ENCODE results near the gene GEMIN7. TPM values are rescaled to one million over a fixed set of nuclear protein-coding genes. Genes with fewer than 3 reads are reported as not detected.

Gene GEMIN7
- polyA plus RNA-seq, 1 donor from 2014 or later: 26.5 TPM

DNA sequence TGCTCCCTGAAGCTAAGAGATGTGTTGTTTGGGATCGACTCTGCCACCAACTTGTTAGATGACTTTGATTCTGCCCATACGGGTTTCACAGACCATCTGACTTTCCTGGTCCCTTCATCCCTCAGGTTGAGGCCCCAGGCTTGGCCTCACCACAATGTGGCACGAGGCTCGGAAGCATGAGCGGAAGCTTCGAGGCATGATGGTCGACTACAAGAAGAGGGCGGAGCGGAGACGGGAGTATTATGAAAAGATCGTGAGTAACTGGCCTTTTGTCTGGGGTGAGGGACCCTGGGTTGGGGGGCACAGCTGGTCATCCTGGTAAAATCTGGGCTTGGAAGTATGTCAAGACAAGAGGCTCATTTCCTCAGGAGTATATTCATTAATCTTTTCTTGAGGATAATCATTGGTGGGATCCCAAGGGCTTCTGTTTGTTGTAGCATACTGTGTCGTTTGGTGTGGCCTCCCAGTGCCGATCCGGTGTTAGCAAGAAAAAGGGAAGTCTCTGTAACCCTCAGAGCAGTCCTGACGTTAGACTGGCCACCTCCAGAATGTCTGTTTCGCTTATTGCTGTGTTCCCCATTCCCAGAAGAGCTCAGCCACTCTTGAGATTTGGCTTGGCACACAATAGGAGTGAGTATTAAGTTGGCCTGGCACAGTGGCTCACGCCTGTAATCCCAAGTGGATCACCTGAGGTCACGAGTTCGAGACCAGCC lies 38.8 kb upstream of the GEMIN7 start:
- H3K27me3 ChIP-seq (ENCODE audit: insufficient read depth, low read depth, low read length): no peaks in the 10 kb centered on the region
- H3K9ac ChIP-seq (ENCODE audit: low read length): peak overlapping the region; percentile 90
- peaks cover 26% of the 10 kb centered on the region for H3K79me2 ChIP-seq (replicated peaks; ENCODE audit: insufficient read depth, low read length)

DNA sequence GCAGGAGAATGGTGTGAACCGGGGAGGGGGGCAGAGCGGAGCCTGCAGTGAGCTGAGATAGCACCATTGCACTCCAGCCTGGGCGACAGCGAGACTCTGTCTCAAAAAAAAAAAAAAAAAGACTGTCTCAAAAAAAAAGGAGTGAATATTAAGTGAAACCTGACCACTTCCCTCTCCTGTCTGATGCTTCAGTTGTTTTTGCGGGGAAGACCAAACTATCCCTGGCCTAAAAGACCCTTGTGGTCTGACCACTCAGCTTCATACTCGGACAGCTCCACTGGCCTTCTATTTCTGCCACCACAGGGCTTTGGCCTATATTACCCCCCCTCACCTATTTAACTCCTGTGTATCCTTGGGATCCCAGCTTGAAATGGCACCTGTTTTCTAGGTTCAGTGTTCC lies 37.9 kb upstream of the GEMIN7 start:
- H3K4me3 ChIP-seq (ENCODE audit: low read length): no peak overlapping the region
- no peaks in the 10 kb centered on the region for H3K9me2 ChIP-seq (ENCODE audit: insufficient read depth, low read length)
- H3K27ac ChIP-seq (ENCODE audit: low read length): no peak overlapping the region
- no peak for TF ChIP-seq RAD21 (conservative IDR thresholded peaks at IDR 0.05)
- TF ChIP-seq EZH2 (IDR thresholded peaks at IDR 0.05; ENCODE audit: borderline replicate concordance, insufficient read depth, low read length, poor library complexity, severe bottlenecking): no peak
- TF ChIP-seq, protein P1, sequence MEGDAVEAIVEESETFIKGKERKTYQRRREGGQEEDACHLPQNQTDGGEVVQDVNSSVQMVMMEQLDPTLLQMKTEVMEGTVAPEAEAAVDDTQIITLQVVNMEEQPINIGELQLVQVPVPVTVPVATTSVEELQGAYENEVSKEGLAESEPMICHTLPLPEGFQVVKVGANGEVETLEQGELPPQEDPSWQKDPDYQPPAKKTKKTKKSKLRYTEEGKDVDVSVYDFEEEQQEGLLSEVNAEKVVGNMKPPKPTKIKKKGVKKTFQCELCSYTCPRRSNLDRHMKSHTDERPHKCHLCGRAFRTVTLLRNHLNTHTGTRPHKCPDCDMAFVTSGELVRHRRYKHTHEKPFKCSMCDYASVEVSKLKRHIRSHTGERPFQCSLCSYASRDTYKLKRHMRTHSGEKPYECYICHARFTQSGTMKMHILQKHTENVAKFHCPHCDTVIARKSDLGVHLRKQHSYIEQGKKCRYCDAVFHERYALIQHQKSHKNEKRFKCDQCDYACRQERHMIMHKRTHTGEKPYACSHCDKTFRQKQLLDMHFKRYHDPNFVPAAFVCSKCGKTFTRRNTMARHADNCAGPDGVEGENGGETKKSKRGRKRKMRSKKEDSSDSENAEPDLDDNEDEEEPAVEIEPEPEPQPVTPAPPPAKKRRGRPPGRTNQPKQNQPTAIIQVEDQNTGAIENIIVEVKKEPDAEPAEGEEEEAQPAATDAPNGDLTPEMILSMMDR (IDR thresholded peaks at IDR 0.05; ENCODE audit: poor library complexity, severe bottlenecking): no peak
- no peak for TF ChIP-seq MXI1 (conservative IDR thresholded peaks at IDR 0.05; ENCODE audit: poor library complexity, severe bottlenecking)
- no peak for TF ChIP-seq SMC3 (conservative IDR thresholded peaks at IDR 0.05; ENCODE audit: poor library complexity)
- TF ChIP-seq, protein P2, sequence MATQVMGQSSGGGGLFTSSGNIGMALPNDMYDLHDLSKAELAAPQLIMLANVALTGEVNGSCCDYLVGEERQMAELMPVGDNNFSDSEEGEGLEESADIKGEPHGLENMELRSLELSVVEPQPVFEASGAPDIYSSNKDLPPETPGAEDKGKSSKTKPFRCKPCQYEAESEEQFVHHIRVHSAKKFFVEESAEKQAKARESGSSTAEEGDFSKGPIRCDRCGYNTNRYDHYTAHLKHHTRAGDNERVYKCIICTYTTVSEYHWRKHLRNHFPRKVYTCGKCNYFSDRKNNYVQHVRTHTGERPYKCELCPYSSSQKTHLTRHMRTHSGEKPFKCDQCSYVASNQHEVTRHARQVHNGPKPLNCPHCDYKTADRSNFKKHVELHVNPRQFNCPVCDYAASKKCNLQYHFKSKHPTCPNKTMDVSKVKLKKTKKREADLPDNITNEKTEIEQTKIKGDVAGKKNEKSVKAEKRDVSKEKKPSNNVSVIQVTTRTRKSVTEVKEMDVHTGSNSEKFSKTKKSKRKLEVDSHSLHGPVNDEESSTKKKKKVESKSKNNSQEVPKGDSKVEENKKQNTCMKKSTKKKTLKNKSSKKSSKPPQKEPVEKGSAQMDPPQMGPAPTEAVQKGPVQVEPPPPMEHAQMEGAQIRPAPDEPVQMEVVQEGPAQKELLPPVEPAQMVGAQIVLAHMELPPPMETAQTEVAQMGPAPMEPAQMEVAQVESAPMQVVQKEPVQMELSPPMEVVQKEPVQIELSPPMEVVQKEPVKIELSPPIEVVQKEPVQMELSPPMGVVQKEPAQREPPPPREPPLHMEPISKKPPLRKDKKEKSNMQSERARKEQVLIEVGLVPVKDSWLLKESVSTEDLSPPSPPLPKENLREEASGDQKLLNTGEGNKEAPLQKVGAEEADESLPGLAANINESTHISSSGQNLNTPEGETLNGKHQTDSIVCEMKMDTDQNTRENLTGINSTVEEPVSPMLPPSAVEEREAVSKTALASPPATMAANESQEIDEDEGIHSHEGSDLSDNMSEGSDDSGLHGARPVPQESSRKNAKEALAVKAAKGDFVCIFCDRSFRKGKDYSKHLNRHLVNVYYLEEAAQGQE (IDR thresholded peaks at IDR 0.05; ENCODE audit: borderline replicate concordance): no peak
- no peak for TF ChIP-seq POLR2AphosphoS5 (IDR thresholded peaks at IDR 0.05)
- TF ChIP-seq EP300 (conservative IDR thresholded peaks at IDR 0.05; ENCODE audit: poor library complexity, severe bottlenecking): no peak
- no peak for TF ChIP-seq TAF1 (IDR thresholded peaks at IDR 0.05; ENCODE audit: low read depth)
- H3K9ac ChIP-seq (ENCODE audit: low read length): no peak overlapping the region
- H3K4me2 ChIP-seq (ENCODE audit: low read length): no peak overlapping the region
- H2AFZ ChIP-seq (ENCODE audit: low read depth, low read length): no peak overlapping the region
- H3K36me3 ChIP-seq (ENCODE audit: insufficient read depth, low read length): no peaks in the 10 kb centered on the region
- H3K9me3 ChIP-seq (ENCODE audit: low read length): no peaks in the 10 kb centered on the region
- peaks cover 26% of the 10 kb centered on the region for H3K79me2 ChIP-seq (replicated peaks; ENCODE audit: insufficient read depth, low read length)
- no peaks in the 10 kb centered on the region for H3K27me3 ChIP-seq (ENCODE audit: insufficient read depth, low read depth, low read length)
- no peaks in the 10 kb centered on the region for H3F3A ChIP-seq (ENCODE audit: insufficient read depth, low read length, poor library complexity, severe bottlenecking)
- no peaks in the 10 kb centered on the region for H4K20me1 ChIP-seq (ENCODE audit: insufficient read depth)

More for the DNA sequence above, 38.8 kb upstream of the GEMIN7 start:
- no peak for TF ChIP-seq RAD21 (conservative IDR thresholded peaks at IDR 0.05)
- no peak for TF ChIP-seq TAF1 (IDR thresholded peaks at IDR 0.05; ENCODE audit: low read depth)
- no peak for TF ChIP-seq MXI1 (conservative IDR thresholded peaks at IDR 0.05; ENCODE audit: poor library complexity, severe bottlenecking)
- Histone ChIP-seq H4K20me1 (ENCODE audit: insufficient read depth) (no peaks in the 10 kb centered on the region), H3K27ac (ENCODE audit: low read length) (no peak overlapping the region), H3K9me3 (ENCODE audit: low read length) (no peaks in the 10 kb centered on the region), H3K9me2 (ENCODE audit: insufficient read depth, low read length) (no peaks in the 10 kb centered on the region), H3K4me2 (ENCODE audit: low read length) (peak overlapping the region; percentile 71), H3F3A (ENCODE audit: insufficient read depth, low read length, poor library complexity, severe bottlenecking) (no peaks in the 10 kb centered on the region), H3K36me3 (ENCODE audit: insufficient read depth, low read length) (no peaks in the 10 kb centered on the region), H3K4me3 (ENCODE audit: low read length) (peak overlapping the region; percentile 93), H2AFZ (ENCODE audit: low read depth, low read length) (no peak overlapping the region)
